ENCODE measurements around the gene CCNL1. TPM values are rescaled to one million over a fixed set of nuclear protein-coding genes. Genes with fewer than 3 reads are reported as not detected.
"Not testable (repeated sequence)": the region's sequence is repeated elsewhere in the genome, so short reads cannot be mapped to it uniquely, and the experiment has no call there.

Gene CCNL1
- total and polyA plus RNA-seq, 2 of the 8 experiments (the other 6 are each of a cell fraction or from before 2014, with no cell fraction given), result 64.5 to 68.6 TPM

GRCh38 chr3:157177801-157178453 is 18.0 kb upstream of the CCNL1 start:
- H3K14ac ChIP-seq (ENCODE audit: insufficient read length); H3K56ac ChIP-seq (replicated peaks; ENCODE audit: insufficient read length, low read depth, low read length); DNase-seq (ENCODE audit: low read depth in 1 of 2, low spot score in 2 of 2); H3K79me1 ChIP-seq (ENCODE audit: low read depth, low read length); H3K18ac ChIP-seq (ENCODE audit: extremely low read depth, low read length); H2BK120ac ChIP-seq (replicated peaks; ENCODE audit: low read depth, low read length); H4K20me1 ChIP-seq (replicated peaks in 1 of 2; ENCODE audit: control insufficient read depth in 1 of 2, insufficient read depth in 2 of 2, low read length in 2 of 2); H3K4me3 ChIP-seq (ENCODE audit: extremely low read depth in 1 of 4, insufficient read depth in 2 of 4, low read depth in 3 of 4, low read length in 4 of 4); CTCF ChIA-PET (ENCODE audit: partially characterized antibody); H2BK12ac ChIP-seq (ENCODE audit: low read depth, low read length); FAIRE-seq; H4K8ac ChIP-seq (ENCODE audit: extremely low read depth, insufficient read depth, low read length); H2AFZ ChIP-seq (ENCODE audit: low read length); H2BK5ac ChIP-seq (ENCODE audit: low read depth, low read length); H4K5ac ChIP-seq (ENCODE audit: insufficient read length, low read depth, low read length); H3K27ac ChIP-seq (ENCODE audit: low read depth, low read length); H3K4ac ChIP-seq (replicated peaks; ENCODE audit: insufficient read length, low read depth, low read length); H3K27me3 ChIP-seq (replicated peaks in 1 of 4; ENCODE audit: control insufficient read depth in 3 of 4, extremely low read depth in 1 of 4, insufficient read depth in 3 of 4, low read length in 3 of 4); H2BK20ac ChIP-seq (ENCODE audit: low read length); H2AK5ac ChIP-seq (ENCODE audit: low read depth, low read length); H3K4me1 ChIP-seq (replicated peaks in 1 of 4; ENCODE audit: control insufficient read depth in 3 of 4, insufficient read depth in 4 of 4, low read length in 3 of 4); H3K23me2 ChIP-seq (ENCODE audit: low read depth, low read length); H3K23ac ChIP-seq (ENCODE audit: insufficient read length); H3K9ac ChIP-seq (replicated peaks in 1 of 4; ENCODE audit: extremely low read depth in 1 of 4, low read depth in 3 of 4, low read length in 3 of 4); H2BK15ac ChIP-seq (ENCODE audit: low read length); H4K91ac ChIP-seq (replicated peaks; ENCODE audit: insufficient read length, low read length); H3K4me2 ChIP-seq (ENCODE audit: insufficient read depth in 1 of 2, low read depth in 2 of 2, low read length in 2 of 2): not testable (repeated sequence)
- POLR2A ChIA-PET (ENCODE audit: partially characterized antibody), result interaction anchor here (7.3 kb wide), 1 partner anchor 16 kb away, joined by 245 read pairs; the partner anchor contains the start of gene CCNL1
- H3K79me2 ChIP-seq (ENCODE audit: control insufficient read depth in 1 of 2, insufficient read depth in 2 of 2, low read length in 2 of 2), result peaks cover 0 to 14% of the 10 kb centered on the region in 2 experiments; a peak in 2 of 4 replicates
- H3K36me3 ChIP-seq (ENCODE audit: control insufficient read depth in 2 of 4, insufficient read depth in 4 of 4, low read length in 3 of 4), result peaks cover 0 to 19% (median 2%) of the 10 kb centered on the region in 4 experiments; a peak in 3 of 8 replicates
- H3K9me3 ChIP-seq (ENCODE audit: insufficient read depth in 2 of 2, low read depth in 1 of 2, low read length in 1 of 2), result peaks cover 7 to 28% of the 10 kb centered on the region in 2 experiments
- WGBS, 2 experiments (ENCODE audit: extremely low coverage in 1 of 2, insufficient coverage in 1 of 2, insufficient read length in 1 of 2, insufficient replicate concordance in 2 of 2, low coverage in 1 of 2, low lambda C conversion rate in 2 of 2, missing lambda C conversion rate in 1 of 2), result 87% methylated on average over 7 of the region's 9 CpGs; no CpG with 5 or more reads in 1 of the 2 experiments
